ENCODE data around the gene DOP1A.

DOP1A gene

DNA sequence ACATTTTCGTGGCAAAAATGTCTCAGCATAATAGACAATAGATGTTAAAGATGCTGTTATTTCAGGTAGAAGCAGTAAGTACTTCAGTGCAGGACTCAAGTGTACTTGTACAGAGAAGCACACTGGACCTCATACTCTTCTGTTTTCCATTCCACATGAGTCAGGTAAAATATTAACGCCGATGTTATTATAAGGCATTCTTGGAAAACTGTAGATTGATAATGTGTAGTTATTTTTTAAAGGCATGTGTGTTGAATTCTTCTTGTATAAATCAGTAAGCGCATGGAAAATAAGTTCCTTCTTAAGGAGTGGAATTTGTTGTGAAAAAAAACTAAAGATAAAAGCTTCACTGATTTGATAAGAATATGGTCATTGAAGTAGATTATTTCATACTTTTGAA is 45.8 kb downstream of the DOP1A start:
- ChIA-PET CTCF (interaction anchor here (1.0 to 7.6 kb wide), 2 partner anchors 43 to 46 kb away, joined by 3 to 44 read pairs; partner anchors contain the start of genes DOP1A and UBE3D), POLR2A (no interaction called here)
- TF ChIP-seq CTCF (IDR thresholded peaks at IDR 0.05; ENCODE audit: insufficient read depth, low read length, missing control alignments): no peak
- no peak overlapping the region for H3K4me3 ChIP-seq (ENCODE audit: low read depth, low read length)
- no peak for DNase-seq (ENCODE audit: low read depth, low spot score)

DNA sequence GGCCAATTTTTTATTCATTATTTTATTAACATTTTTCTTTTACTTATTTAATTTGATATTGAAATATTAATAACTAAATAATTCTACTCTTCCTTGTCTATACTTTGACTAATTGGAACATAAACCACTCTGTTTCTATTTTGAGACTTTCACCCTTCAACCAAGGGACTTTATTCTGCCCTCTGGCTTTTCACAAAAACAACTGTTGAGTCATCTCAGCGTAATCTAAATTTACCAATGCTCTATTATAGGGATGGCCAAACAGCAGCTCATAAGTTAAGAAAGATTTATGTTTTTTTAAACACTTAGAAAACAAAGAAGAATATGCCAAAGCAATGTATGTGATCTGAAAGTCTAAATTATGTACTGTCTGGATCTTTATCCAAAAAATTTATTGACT is 46.7 kb downstream of the DOP1A start:
- no peak for TF ChIP-seq CTCF (IDR thresholded peaks at IDR 0.05; ENCODE audit: insufficient read depth, low read length, missing control alignments)
- POLR2A ChIA-PET: no interaction called here
- DNase-seq (ENCODE audit: low read depth, low spot score): no peak
- H3K4me3 ChIP-seq (ENCODE audit: low read depth, low read length): no peak overlapping the region
- CTCF ChIA-PET: interaction anchor here (1.5 to 7.6 kb wide), 2 partner anchors 47 to 101 kb away, joined by 5 to 44 read pairs; partner anchors contain the start of genes DOP1A and UBE3D

DNA sequence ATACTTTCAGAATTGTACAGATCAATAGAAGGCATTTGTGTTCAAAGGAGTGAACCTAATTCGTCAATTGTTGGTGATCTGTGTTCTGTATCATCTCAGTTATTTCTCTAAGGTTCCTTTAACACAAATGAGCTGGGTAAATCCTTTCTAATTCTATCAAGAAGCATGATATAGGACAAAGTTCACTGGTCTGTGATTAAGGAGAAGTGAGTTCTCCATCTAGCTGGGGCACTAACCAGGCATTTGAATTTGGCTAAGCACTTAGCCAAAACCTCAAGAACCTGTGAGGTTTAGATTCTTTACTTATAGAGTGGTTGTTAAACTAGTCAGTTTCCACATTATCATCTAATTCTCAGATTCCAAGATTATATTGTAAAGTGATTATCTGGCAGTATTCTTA is 50.3 kb downstream of the DOP1A start:
- no peak overlapping the region for H3K4me3 ChIP-seq (ENCODE audit: low read depth, low read length)
- ChIA-PET POLR2A (no interaction called here), CTCF (interaction anchor here (1.0 to 7.6 kb wide), 6 partner anchors 9 to 98 kb away, joined by 3 to 44 read pairs (median 4); partner anchors contain the start of genes DOP1A and UBE3D)
- TF ChIP-seq CTCF (IDR thresholded peaks at IDR 0.05; ENCODE audit: insufficient read depth, low read length, missing control alignments): no peak
- DNase-seq (ENCODE audit: low read depth, low spot score): no peak

DNA sequence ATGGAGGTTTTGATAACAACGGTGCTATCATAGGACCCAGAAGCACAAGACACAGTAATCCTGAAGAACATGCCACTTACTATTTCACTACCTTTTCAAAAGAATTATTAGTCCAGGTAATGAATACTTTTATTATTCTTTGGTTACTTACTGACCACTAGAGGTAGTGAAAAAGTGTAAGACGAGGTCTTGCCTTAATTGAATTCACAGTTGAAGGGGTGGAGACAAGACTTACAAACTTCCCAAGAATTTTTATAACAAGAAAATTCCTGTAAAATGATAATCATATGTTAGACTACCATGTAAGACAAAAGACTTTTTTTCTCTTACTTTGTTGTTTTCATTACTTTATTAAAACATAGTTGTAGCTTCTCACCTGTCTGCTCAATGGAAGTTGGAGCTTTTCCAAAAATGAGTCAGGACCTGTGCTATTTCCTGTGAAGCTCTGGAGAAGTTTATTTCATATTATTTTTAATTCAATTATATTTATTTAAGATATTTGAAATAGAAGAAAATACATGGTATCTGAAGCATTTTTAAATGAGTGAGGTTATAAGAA is 52.4 kb downstream of the DOP1A start:
- no peak for DNase-seq (ENCODE audit: low read depth, low spot score)
- ChIA-PET POLR2A (no interaction called here), CTCF (interaction anchor here (2.0 to 7.6 kb wide), 3 partner anchors 32 to 53 kb away, joined by 4 to 44 read pairs (median 11); partner anchors contain the start of genes DOP1A and UBE3D)
- H3K4me3 ChIP-seq (ENCODE audit: low read depth, low read length): no peak overlapping the region
- no peak for TF ChIP-seq CTCF (IDR thresholded peaks at IDR 0.05; ENCODE audit: insufficient read depth, low read length, missing control alignments)

- no peak for TF ChIP-seq CTCF (IDR thresholded peaks at IDR 0.05; ENCODE audit: insufficient read depth, low read length, missing control alignments)
- CTCF ChIA-PET: no interaction called here
- no peak overlapping the region for H3K4me3 ChIP-seq (ENCODE audit: low read depth, low read length)
- no peak for DNase-seq (ENCODE audit: low read depth, low spot score)
- POLR2A ChIA-PET: no interaction called here
Measured at GRCh38 chr6:83124553-83124952, 57.1 kb downstream of the DOP1A start.

DNA sequence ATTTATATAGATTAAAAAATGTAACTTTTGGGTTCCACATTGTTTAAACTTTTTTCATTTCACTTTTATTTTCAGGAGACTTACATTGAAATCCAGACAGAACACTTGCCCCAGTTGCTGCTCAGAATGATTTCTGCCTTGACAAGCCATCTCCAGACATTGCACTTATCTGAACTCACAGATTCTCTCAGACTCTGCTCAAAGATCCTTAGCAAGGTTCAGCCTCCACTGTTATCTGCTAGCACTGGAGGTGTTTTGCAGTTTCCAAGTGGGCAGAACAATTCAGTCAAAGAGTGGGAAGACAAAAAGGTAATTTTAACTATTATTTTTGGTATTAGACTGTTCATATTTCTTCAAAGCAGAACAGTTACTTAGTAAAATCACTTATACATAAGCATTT is 58.0 kb downstream of the DOP1A start:
- TF ChIP-seq CTCF (IDR thresholded peaks at IDR 0.05; ENCODE audit: insufficient read depth, low read length, missing control alignments): no peak
- no peak overlapping the region for H3K4me3 ChIP-seq (ENCODE audit: low read depth, low read length)
- ChIA-PET POLR2A (no interaction called here), CTCF (no interaction called here)
- DNase-seq (ENCODE audit: low read depth, low spot score): no peak

Data from AG04449 (cell line).